ENCODE measurements around the gene SLC39A7.

The SLC39A7 gene

DNA sequence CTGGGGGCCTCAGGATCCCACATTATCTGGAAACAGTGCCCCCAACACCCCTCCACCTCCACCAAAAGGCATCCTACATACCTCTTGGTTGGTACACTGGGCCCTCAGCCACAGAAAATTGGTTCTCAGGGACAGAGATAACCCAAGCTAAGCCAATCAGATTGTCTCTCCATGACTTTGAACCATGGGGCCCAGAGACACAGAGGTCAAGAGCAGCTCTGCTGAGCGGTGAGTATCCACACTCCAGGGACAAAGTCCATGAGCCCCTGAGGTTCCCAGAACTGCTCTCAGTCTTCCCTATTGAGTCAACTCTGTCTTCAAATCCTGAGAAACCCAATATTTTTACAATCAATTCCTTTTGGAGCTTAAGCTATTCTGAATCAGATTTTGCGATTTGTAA, 43.7 kb upstream of the SLC39A7 start:
- Histone ChIP-seq H3K18ac (ENCODE audit: low read length) (no peak overlapping the region), H4K8ac (ENCODE audit: low read depth, low read length) (no peak overlapping the region), H4K12ac (ENCODE audit: low read depth, low read length) (no peak overlapping the region), H3K79me2 (ENCODE audit: control insufficient read depth, insufficient read depth, low read length, poor library complexity) (no peaks in the 10 kb centered on the region), H3K79me1 (ENCODE audit: low read length) (peaks cover 3% of the 10 kb centered on the region), H3K4me3 (ENCODE audit: low read depth, low read length) (no peak overlapping the region), H3K4me1 (ENCODE audit: control insufficient read depth in 1 of 2, insufficient read depth in 2 of 2, low read length in 2 of 2) (peaks cover 0 to 4% of the 10 kb centered on the region in 2 experiments), H3K36me3 (ENCODE audit: control insufficient read depth in 1 of 2, insufficient read depth in 2 of 2, low read length in 2 of 2) (no peaks in the 10 kb centered on the region), H3K4me2 (ENCODE audit: low read length) (no peak overlapping the region), H3K9ac (ENCODE audit: low read length) (no peak overlapping the region), H3K4ac (ENCODE audit: low read depth, low read length) (no peak overlapping the region), H2AK5ac (ENCODE audit: low read length) (no peak overlapping the region), H3K23ac (ENCODE audit: low read length) (no peak overlapping the region), H2BK120ac (ENCODE audit: insufficient read depth, low read length, poor library complexity) (no peak overlapping the region), H2BK5ac (ENCODE audit: low read depth, low read length, poor library complexity) (no peak overlapping the region), H4K91ac (ENCODE audit: low read depth, low read length) (no peak overlapping the region), H2BK12ac (ENCODE audit: low read length) (no peak overlapping the region), H3K27me3 (ENCODE audit: insufficient read depth, low read length) (no peaks in the 10 kb centered on the region), H3K27ac (ENCODE audit: low read depth, low read length) (no peak overlapping the region), H3K9me3 (ENCODE audit: insufficient read depth, low read depth, low read length) (no peaks in the 10 kb centered on the region), H3K14ac (ENCODE audit: low read length) (no peak overlapping the region), H2AFZ (ENCODE audit: insufficient read depth, low read length, poor library complexity) (no peak overlapping the region)
- no CpG with 5 or more reads among the region's 2 CpGs for WGBS (ENCODE audit: extremely low coverage, insufficient coverage, insufficient read length)
- no peak for DNase-seq

DNA sequence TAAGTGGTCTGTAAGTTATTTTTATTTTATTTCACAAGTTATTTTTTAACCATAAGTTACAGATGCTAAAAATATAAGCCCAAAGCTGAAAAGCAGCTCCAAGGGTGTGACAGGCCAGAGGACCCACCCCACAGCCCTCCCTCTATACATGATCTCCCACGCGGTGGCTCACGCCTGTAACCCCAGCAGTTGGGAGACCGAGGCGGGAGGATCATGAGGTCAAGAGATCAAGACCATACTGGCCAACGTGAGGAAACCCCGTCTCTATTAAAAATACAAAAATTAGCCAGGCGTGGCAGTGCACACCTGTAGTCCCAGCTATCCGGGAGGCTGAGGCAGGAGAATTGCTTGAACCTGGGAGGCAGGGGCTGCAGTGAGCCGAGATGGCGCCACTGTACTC, 40.6 kb upstream of the SLC39A7 start:
- Histone ChIP-seq H3K27ac (ENCODE audit: low read depth, low read length) (no peak overlapping the region), H2AK5ac (ENCODE audit: low read length) (no peak overlapping the region), H3K27me3 (ENCODE audit: insufficient read depth, low read length) (no peaks in the 10 kb centered on the region), H4K12ac (ENCODE audit: low read depth, low read length) (no peak overlapping the region), H4K91ac (ENCODE audit: low read depth, low read length) (no peak overlapping the region), H3K4me2 (ENCODE audit: low read length) (no peak overlapping the region), H3K4ac (ENCODE audit: low read depth, low read length) (no peak overlapping the region), H3K4me1 (ENCODE audit: control insufficient read depth in 1 of 2, insufficient read depth in 2 of 2, low read length in 2 of 2) (peaks cover 0 to 4% of the 10 kb centered on the region in 2 experiments), H3K79me2 (ENCODE audit: control insufficient read depth, insufficient read depth, low read length, poor library complexity) (no peaks in the 10 kb centered on the region), H2BK12ac (ENCODE audit: low read length) (no peak overlapping the region), H3K36me3 (ENCODE audit: control insufficient read depth in 1 of 2, insufficient read depth in 2 of 2, low read length in 2 of 2) (no peaks in the 10 kb centered on the region), H3K18ac (ENCODE audit: low read length) (no peak overlapping the region), H3K79me1 (ENCODE audit: low read length) (peaks cover 3% of the 10 kb centered on the region), H3K9me3 (ENCODE audit: insufficient read depth, low read depth, low read length) (no peaks in the 10 kb centered on the region), H4K8ac (ENCODE audit: low read depth, low read length) (no peak overlapping the region), H2AFZ (ENCODE audit: insufficient read depth, low read length, poor library complexity) (no peak overlapping the region), H2BK5ac (ENCODE audit: low read depth, low read length, poor library complexity) (no peak overlapping the region), H3K14ac (ENCODE audit: low read length) (no peak overlapping the region), H3K4me3 (ENCODE audit: low read depth, low read length) (no peak overlapping the region), H3K23ac (ENCODE audit: low read length) (no peak overlapping the region), H3K9ac (ENCODE audit: low read length) (no peak overlapping the region), H2BK120ac (ENCODE audit: insufficient read depth, low read length, poor library complexity) (no peak overlapping the region)
- no CpG with 5 or more reads among the region's 11 CpGs for WGBS (ENCODE audit: extremely low coverage, insufficient coverage, insufficient read length)
- no peak for DNase-seq

DNA sequence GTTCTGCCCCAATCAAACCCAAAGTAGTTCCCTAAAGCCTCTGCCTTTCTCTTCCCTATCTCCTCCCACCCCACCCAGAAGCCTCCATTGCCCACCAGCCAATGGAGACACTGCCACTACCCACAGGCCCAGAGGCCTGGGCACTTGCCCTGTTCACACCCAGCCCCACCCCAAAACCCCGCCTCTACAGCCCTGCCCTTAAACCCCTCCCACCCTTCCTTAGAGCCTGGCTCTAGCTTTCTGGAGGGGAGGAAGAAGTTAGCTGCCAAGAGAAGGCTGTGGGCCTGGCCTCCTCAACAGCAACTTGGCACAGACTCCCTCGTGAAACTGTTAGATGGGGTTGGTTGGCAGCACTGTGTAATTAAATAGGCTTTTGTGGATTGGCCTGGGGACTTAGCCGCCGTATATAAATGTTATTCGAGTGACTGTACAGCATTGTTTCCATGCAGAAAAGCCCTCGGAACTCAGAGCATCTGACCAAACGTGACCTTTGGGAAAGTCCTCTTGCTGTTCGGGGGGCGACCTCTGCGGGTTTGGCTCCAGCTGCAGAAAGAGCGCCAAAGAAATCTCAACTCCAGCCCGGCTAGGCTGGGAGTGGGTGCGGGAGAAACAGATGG, 39.8 kb upstream of the SLC39A7 start:
- Histone ChIP-seq H4K8ac (ENCODE audit: low read depth, low read length) (no peak overlapping the region), H2BK12ac (ENCODE audit: low read length) (no peak overlapping the region), H4K12ac (ENCODE audit: low read depth, low read length) (no peak overlapping the region), H3K4me1 (ENCODE audit: control insufficient read depth in 1 of 2, insufficient read depth in 2 of 2, low read length in 2 of 2) (peaks cover 0 to 4% of the 10 kb centered on the region in 2 experiments), H2AFZ (ENCODE audit: insufficient read depth, low read length, poor library complexity) (no peak overlapping the region), H3K23ac (ENCODE audit: low read length) (no peak overlapping the region), H3K9me3 (ENCODE audit: insufficient read depth, low read depth, low read length) (no peaks in the 10 kb centered on the region), H4K91ac (ENCODE audit: low read depth, low read length) (no peak overlapping the region), H3K36me3 (ENCODE audit: control insufficient read depth in 1 of 2, insufficient read depth in 2 of 2, low read length in 2 of 2) (no peaks in the 10 kb centered on the region), H3K4ac (ENCODE audit: low read depth, low read length) (no peak overlapping the region), H2BK120ac (ENCODE audit: insufficient read depth, low read length, poor library complexity) (no peak overlapping the region), H3K18ac (ENCODE audit: low read length) (no peak overlapping the region), H3K4me2 (ENCODE audit: low read length) (no peak overlapping the region), H3K14ac (ENCODE audit: low read length) (no peak overlapping the region), H3K4me3 (ENCODE audit: low read depth, low read length) (no peak overlapping the region), H2AK5ac (ENCODE audit: low read length) (no peak overlapping the region), H3K27ac (ENCODE audit: low read depth, low read length) (no peak overlapping the region), H2BK5ac (ENCODE audit: low read depth, low read length, poor library complexity) (no peak overlapping the region), H3K79me1 (ENCODE audit: low read length) (peaks cover 3% of the 10 kb centered on the region), H3K79me2 (ENCODE audit: control insufficient read depth, insufficient read depth, low read length, poor library complexity) (no peaks in the 10 kb centered on the region), H3K9ac (ENCODE audit: low read length) (no peak overlapping the region), H3K27me3 (ENCODE audit: insufficient read depth, low read length) (no peaks in the 10 kb centered on the region)
- DNase-seq: peak in 1 of 2 donors; percentile 17
- WGBS (ENCODE audit: extremely low coverage, insufficient coverage, insufficient read length): no CpG with 5 or more reads among the region's 13 CpGs

DNA sequence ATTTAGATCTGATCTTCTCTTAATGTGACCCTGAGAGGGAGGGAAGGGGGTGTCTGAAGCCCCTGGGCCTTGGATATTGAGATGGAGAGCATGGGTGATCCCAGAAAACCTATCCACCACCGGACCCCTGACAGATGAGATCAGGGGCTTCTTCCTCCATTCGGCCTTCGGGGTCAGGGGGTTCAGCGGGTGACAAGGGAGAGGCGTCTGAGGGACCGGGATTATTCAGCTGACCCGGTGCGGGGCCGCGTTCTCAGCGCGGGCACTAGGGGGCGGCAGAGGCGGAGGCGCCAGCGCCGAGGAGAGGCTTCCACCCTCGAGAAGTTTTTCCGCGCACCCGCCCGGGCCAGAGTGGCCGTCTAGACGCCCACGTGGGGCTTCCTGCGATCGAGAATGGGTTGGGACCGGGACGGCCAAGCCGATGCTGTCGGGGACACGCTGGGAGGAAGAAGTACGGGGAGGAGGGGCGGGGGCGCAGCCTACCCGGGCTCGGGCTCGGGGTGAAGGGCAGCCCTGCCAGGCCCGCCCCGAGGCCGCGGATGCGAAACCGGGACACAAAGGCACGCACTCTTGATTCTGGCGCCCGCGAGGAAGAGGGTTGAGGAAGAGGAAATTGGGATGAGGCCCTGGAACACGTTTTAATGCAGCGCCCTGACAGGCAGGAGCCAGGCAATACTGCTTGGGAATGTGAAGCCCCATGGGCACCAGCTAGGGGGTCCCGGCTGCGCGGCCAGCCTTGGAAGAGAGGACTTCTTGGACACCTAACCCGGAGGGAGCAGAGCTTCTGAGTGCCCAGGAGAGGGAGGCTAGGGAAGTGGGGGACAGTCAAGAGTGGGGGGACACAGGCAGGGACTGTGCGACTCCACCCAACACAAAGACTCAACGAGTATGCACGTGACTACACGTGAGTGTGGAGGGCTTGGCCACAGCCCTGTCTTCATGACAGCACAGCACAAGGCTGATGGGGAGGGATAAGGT, 39.0 kb upstream of the SLC39A7 start:
- H3K18ac ChIP-seq (ENCODE audit: low read length): no peak overlapping the region
- H3K27ac ChIP-seq (ENCODE audit: low read depth, low read length): no peak overlapping the region
- WGBS (ENCODE audit: extremely low coverage, insufficient coverage, insufficient read length): no CpG with 5 or more reads among the region's 58 CpGs
- H3K14ac ChIP-seq (ENCODE audit: low read length): peak overlapping the region; percentile 5
- no peak overlapping the region for H3K4ac ChIP-seq (ENCODE audit: low read depth, low read length)
- no peak overlapping the region for H2BK12ac ChIP-seq (ENCODE audit: low read length)
- peak overlapping the region; percentile 0 for H4K12ac ChIP-seq (ENCODE audit: low read depth, low read length)
- H3K27me3 ChIP-seq (ENCODE audit: insufficient read depth, low read length): no peaks in the 10 kb centered on the region
- H3K4me1 ChIP-seq (ENCODE audit: control insufficient read depth in 1 of 2, insufficient read depth in 2 of 2, low read length in 2 of 2): peaks cover 0 to 4% of the 10 kb centered on the region in 2 experiments
- DNase-seq: peak; percentile 55 to 79
- peak overlapping the region; percentile 86 for H3K4me2 ChIP-seq (ENCODE audit: low read length)
- no peak overlapping the region for H2BK5ac ChIP-seq (ENCODE audit: low read depth, low read length, poor library complexity)
- no peak overlapping the region for H3K23ac ChIP-seq (ENCODE audit: low read length)
- no peak overlapping the region for H3K9ac ChIP-seq (ENCODE audit: low read length)
- no peaks in the 10 kb centered on the region for H3K36me3 ChIP-seq (ENCODE audit: control insufficient read depth in 1 of 2, insufficient read depth in 2 of 2, low read length in 2 of 2)
- H3K79me2 ChIP-seq (ENCODE audit: control insufficient read depth, insufficient read depth, low read length, poor library complexity): no peaks in the 10 kb centered on the region
- H3K9me3 ChIP-seq (ENCODE audit: insufficient read depth, low read depth, low read length): no peaks in the 10 kb centered on the region
- peaks cover 3% of the 10 kb centered on the region for H3K79me1 ChIP-seq (ENCODE audit: low read length)
- peak overlapping the region; percentile 80 for H4K8ac ChIP-seq (ENCODE audit: low read depth, low read length)
- H3K4me3 ChIP-seq (ENCODE audit: low read depth, low read length): peak overlapping the region; percentile 69
- H2AFZ ChIP-seq (ENCODE audit: insufficient read depth, low read length, poor library complexity): peak overlapping the region; percentile 31
- no peak overlapping the region for H4K91ac ChIP-seq (ENCODE audit: low read depth, low read length)
- no peak overlapping the region for H2AK5ac ChIP-seq (ENCODE audit: low read length)
- no peak overlapping the region for H2BK120ac ChIP-seq (ENCODE audit: insufficient read depth, low read length, poor library complexity)

Measured in trophoblast cell (in vitro differentiated cells and primary cell).